Activated effector memory CD4-positive, alpha-beta T cell treated with Interleukin-2 at 50 U/mL for 16 hours (primary cell): Measurements from ENCODE around the gene AUTS2.

Experiments
- DNase-seq: peaks from one replicate; pipeline ENCODE4 v3.0.0-alpha.2; 2020

The AUTS2 gene

DNA sequence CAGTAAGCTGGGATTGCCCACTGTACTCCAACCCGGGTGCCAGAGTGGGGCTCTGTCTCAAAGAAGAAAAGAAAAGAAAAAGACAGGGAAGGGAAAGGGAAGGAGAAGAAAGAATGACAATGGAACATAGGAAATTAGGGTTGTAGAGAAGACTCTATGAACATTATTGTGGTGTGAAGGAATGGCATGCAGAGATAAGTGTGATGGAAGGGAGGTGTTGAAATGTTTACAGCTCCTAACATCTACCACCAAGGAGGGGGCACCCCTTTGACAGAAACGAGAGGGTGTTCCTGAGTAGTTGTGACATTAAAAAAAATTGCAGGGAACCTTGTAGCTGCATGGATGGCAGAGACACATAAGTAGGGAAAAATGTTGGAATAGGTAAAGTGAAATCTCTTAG lies 27.5 kb downstream of the AUTS2 start:
- DNase-seq = no peak

DNA sequence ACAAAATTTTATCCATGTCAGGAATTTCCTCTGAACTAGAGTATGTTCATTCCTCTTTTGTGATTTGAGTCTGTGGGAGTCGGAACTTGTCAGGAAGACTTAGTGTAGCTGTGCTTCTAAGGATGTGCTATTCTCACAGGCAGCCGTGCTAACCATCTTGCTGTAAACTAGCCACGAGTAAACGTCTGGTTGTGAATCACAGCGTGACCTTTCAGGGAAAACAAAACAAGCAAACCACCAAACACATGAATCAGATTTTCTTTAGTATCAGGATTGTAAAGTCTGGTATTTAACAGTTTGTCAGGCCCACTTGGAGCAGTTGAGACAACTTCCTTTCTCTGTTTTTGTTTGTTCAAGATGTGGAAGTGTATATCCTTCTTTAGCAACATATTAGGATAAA lies 32.0 kb downstream of the AUTS2 start:
- no peak for DNase-seq

DNA sequence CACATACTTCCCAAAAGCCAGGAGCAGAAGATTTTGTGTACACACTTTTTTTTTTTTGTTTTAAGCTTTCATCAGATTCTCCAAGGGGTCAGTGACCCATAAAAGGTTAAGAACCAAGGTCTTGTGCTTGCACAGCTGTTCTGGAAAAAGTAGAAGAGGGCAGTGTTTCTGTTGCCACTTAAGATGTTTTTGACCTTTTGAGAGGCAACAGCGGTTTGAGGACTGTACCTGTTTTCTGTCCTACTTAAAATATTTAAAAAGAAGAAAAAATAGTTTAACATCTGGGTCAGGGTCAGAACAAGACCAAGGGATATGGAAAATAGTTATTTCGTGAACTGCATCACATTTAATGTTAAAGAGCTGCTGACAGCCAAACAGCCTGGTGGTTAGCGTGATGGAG lies 32.9 kb downstream of the AUTS2 start:
- DNase-seq = no peak

DNA sequence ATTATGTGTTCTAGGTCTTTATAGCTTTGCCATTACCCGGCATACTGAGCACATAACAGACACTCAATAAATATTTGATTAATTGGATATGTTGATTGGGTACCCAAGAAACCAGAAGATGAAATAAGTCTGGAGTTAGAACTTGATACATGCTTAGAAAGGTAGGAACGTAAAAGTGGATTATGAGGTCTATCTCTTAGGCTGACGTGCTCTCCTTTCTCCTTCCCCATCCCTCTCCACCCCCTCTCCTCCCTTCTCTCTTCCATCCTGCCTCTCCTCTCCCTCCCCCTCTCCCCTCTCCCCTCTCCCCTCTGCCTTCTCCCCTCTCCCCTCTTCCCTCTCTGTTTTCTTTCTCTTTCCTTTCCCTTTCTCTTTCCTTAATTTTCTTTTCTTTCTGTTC lies 34.0 kb downstream of the AUTS2 start:
- no peak for DNase-seq

DNA sequence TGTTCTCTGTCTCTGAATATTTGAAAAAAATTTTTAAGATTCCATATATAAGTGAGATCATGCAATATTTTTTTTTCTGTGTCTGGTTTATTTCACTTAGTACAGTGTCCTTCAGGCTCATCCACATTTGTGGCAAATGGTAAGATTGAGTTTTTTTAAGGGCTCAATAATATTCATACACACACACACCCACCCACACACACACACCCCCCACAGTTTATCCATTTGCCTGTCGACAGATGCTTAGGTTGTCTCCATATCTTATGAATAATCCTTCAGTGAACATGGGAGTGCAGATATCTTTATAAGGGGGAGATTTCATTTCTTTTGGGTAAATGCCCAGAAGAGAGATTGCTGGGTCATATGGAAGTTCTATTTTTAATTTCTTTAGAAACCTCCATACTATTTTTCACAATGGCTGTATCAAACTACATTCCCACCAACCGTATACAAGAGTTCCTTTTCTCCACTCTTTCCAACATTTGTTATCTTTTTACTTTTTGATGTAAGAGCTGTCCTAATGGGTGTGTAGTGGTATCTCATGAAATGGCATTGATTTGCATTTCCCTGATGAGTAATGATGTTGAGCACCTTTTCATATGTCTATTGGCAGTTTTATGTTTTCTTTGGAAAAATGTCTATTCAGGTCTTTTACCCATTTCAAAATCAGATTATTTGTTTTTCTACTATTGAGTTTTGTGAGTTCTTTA lies 35.0 kb downstream of the AUTS2 start:
- no peak for DNase-seq

DNA sequence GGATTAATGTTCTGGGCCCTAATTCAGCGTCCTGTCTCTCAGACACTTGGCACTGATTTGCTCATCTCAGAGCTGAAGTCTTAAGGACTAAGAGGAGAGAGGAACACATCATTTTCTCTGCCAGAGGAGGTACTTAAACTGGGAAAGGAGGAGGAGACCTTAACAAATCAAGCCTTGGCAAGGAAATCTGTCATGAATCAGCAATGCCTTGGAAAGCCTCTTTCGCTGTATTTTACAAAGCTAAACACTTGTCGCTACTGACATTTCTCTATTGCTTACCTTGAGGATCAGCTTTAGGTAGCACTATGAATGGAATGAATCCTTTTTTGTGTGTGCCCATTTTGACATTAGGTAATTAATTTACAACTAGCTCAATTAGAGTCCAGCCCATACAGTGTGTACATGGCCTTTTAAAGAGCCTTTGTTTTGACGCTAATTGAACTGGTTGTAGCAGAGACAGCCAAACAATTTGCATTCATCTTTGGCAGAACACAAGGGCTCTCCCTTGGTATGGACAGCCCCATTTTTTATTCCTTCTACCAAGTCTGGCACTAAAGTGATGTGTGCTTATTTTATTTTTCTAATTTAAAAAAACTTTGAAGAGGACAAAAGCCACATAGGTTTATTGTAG lies 37.4 kb downstream of the AUTS2 start:
- no peak for DNase-seq

DNA sequence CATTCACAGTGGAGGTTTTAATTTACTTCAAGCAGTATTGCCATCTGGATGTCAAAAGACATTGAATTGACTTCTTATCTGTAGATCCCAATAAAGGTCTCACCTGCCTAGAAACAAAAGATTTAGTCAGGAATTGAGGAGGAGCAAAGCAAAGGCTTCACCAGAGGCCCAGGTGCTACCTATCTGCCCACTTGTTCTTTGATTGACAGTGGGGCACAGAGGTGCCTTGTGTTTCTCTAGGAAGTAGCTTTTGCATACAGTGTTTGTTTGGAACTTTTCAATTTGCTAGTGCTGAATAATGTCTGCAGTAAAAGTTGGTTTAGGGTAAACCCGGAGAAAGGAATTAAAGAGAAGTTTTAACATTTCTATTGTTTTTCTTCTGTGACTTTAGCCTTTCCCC lies 40.4 kb downstream of the AUTS2 start:
- DNase-seq = no peak

DNA sequence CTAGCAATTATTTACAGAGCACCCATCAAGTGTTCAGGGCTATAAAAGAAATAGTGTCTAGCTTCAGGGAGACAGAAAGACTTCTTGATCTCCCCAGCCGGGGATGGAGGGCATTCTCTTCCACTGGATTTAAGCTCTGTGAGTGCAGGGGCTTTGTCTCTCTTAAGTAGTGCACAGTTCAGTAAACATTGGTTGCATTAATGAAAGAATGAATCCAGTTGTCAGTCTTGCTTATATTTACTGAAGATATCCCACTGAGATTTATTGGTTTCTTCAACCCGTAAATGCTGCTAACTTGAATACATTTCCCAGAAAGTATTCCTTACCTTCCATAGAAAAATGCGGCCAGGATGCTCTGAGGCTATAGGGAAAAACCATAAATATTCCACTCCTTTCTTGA lies 41.9 kb downstream of the AUTS2 start:
- DNase-seq = no peak

DNA sequence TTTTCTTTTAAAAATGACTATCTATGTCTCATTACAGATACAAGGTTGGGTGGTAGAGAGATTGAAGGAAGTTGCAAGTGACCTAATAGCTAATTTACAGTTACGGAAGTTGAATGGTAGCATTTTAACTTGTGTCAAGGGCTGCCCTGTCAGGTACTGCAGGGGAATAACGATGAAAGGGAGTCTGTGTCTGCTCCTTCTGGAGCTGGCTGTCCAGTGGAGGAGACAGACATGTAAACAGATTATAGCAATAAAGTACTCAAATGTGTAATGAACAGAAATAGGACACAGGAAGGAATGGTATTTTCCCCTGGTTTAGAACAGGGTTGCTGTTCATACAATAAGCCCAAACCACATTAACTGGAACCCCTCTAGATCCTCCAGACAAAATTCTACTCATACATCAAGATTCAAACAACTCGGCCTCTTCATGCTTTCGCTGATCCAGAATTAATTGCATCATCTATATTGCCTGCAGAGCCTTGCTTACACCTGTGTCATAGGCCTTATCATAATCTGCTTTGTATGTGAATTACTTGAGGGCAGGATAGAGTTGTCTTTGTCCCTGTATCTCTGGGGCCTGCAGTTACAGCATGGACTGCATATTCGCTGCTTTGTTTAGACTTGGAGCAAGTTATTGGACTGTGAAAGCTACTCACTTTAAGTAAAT lies 42.8 kb downstream of the AUTS2 start:
- no peak for DNase-seq

DNA sequence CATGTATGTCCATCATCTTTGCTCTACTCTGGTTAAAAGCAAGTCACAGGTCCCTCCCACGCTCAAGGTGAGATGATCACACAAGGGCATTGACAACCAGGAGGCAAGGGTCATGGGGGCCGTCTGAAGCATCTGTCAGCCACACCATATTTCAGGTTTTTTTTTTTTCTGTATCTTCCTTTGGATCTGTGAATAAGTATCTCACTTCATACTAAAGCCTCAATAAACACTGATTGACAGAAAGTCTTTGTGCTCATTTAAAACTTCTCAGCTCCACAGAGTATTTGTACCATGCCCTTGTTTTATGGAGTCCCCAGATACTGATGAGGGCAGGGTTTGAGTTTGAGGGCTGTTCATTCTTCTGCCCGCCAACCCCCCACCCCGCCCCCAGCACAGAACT lies 45.0 kb downstream of the AUTS2 start:
- no peak for DNase-seq

DNA sequence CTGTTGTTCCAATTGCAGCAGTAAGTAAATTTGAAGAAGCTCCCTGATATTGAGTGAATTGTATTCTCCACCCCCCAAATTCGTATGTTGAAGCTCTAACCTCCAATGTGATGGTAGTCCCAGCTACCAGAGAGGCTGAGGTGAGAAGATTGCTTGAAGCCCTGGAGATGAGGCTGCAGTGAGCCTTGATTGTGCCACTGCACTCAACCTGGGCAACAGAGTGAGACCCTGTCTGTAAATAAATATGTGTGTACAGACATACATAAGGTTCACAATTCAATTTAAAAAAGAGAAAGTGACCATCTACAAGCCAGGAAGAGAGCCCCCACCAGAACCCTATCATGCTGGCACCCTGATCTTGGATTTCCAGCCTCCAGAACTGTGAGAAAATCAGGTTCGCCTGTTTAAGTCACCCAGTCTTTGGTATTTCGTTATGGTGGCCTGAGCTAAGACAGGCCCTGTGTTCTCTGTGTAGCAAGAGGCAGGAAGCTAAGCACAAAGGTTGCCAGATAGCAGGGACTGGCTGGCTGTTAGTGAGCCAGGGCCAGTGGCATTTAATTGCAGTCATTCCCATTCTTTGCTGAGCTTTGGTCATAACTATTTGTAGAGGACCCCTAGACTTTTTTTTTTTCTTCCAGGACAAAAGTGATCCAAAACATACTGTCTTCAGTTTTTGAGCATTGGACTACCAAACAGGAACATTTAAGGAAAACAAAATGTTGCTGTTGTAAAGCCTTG lies 45.6 kb downstream of the AUTS2 start:
- DNase-seq = no peak

DNA sequence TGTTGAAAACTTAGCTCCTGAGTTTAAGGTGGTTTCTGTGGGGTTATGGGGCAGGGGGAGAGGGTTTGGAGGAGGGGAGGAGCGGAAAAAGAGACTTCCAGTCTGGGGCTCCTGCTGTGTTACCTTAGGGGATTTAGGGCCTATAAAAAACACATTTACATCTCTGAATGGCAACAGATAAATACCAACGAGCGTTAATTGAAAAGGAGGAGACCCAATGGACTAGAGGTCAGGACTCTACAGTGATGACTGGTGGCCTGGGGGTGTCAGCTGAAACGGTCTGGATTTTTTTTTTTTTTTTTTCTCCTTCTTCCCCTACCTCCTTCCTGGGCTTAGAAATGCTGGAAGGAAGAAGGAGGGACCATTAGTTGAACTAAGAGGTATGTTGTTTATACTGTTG lies 47.4 kb downstream of the AUTS2 start:
- DNase-seq = no peak

DNA sequence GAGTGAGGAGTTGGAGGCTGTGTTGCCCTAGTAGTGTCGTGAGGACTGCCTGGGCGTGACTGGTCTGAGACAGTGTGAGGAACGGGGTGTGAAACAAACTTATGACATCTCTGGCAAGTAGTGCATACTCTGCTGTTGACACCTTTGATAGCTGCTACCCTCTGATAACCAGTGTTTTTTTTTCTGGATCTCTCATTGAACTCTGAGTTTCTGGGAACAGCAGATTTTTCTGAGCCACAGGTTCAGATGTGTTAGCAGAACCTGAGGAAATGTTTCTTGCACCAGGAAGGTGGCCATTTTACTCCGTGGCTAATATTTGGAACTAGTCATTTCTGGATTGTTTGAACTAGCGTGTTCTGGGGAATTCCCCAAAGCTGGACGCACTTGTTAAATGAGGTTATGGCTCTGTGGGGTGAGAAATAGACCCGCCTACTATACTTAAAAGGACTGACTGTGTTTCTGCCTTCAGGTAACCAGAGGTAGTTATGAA lies 52.9 kb downstream of the AUTS2 start:
- no peak for DNase-seq

DNA sequence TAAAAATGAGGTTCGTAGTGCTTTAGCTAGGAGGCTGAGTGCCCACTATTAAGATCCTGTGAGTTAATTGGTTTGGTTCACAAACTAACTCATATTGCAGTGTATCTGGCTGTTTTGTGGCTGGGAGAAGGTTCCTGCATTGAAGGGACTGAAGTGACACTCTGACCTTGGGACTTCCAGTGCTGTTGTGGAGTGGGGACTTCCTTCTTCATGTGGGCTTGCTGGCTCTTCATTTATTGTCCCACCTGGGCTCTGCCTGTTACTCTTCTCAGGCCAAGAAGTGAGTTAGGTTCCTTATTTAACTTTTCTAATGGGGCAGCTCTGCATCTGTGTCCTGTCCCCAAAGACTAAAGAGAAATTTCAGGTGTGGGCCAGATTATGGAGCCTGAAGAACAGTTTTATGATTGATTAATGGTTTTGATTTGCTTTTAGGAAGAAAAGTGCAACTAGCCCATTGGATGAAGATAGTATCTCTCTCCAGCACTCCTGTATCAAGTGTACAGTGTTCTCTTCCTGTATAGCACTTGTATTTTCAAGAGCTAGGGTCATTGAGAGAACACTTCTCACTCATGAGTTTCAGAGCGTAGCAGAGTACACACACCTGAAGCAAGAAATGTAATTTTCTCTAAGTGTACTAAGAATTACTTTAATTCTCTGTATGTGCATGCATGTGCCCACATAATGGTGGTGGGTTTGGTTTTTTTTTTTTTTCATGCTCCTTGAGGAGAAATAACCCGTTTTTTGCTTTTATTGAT lies 54.8 kb downstream of the AUTS2 start:
- DNase-seq = no peak

DNA sequence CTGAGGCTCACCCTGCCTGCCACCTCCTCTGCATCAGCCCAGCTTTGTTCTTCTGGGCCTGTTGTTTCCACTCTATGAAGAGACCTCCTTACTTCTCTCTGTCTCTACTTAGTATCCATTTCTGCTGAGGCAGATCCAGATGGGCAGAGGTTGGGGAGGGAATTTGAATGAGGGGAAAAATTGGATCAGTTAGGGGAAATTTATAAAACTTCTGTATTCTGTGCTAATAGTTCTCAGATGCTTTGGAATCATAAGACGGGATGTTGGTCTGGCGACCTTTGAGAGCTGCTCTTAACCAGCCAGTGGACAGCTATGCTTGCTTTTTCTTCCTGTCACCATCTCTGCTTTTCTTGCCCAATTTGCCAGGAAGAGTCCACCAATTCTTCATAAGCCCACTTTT lies 55.5 kb downstream of the AUTS2 start:
- no peak for DNase-seq

DNA sequence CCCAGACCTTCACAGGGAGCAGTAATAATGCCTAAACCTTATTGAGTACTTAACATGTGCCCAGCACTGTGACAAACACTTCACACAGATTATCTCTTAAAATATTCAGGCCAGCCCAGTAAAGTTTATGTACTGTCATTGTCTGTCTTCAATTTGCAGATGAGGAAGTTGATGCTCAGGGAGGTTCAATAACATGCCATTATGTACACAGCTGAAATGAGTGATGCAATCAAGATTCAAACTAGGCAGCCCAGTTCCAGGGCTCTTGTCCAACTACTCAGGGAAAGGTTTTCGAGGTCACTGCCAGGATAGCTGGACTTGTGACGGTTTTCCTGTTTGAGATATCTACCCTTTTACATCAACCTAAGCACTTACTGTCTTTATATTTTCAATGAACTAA lies 56.1 kb downstream of the AUTS2 start:
- no peak for DNase-seq

DNA sequence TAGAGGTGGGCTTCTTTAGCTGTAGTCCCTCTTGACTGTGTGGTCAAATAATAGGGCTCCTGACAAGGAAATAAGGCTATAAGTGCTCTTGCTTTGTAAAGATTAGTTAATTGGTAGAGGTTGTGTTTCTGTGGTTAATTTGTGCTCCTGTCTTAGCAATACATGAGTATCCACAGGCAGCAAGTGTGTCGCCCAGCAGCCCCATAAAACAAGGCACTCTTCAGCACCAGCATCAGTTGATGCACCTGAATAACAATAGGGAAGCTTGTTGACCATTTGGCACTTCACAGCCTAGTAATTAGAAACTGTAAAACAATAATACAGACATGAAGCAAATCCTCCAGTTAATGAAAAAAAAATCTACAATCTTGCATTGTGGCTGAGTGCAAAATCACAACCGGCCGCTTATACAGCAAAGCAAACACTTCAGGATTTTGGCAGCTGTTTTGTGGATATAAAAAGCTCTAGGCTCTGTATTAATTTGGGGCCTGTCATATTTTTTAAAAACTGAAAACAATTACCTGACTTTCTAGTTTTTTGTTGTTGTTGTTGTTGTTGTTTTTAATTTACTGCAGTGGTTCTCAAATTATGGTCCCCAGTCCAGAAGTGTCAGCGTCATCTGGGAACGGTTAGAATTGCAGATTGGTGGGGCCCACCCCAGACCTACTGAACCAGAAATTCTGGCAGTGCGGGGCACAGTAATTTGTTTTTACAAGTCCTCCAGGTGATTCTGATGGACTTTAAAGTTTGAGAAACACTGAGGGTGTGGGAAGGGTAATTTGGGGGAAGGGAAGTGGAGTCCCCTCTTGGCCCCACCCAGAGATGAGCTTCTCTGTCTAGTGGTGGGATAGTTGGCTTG lies 56.8 kb downstream of the AUTS2 start:
- no peak for DNase-seq

DNA sequence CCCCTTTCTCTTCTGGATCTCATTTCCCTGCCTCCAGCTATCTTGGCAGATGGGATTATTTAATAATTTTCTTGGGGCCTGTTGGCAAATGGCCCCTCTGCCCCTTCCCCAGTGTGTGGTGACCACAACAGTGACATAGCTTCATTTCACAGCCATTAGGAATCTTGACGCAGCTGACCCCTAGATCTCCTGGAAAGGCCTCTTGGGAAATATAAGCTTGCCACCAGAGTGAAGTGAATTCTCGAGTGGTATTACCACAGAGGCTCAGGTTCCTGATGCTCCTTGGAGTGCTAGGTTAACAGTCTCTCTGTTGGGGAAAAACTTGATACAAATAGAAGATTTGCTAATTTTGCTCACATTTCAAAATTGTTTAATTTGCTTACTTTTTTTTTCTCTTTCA lies 57.8 kb downstream of the AUTS2 start:
- no peak for DNase-seq

DNA sequence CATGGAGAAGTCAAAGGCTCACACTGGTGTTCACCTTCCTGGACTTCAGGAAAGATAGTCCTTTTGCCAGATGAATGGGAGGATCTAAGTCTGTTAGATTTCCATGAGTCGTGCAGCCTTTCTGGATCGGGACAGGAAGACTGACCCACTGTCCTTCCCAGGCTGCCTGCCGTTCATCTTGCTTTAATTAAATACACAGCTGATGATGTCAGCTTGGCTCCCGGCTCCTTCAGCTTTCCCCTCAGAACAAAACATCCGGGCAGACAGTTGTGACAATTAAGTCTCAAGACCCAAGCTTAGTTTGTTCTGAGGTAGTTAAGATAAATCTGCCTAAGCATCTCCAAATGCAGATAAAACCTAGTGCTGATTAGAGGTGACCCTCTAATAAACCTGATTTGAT lies 58.6 kb downstream of the AUTS2 start:
- no peak for DNase-seq

DNA sequence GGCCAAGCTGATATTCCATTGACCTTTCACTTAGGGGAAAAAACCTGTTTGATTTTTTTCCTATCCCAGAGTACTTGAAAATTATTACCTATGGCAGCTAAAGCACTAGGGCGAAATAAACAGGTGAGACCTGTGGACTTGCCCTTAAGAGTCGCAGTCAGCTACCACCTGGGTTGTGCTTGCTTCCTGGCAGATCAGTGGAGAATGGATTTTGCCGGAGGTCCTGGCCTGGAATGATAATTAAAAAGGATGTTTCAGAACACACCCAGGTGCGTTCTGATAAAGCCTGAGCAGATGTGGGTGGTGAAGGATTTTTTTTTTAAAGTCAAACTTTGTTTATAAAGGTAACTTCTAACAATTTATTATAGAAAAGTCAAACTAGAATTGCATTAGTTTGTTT lies 59.1 kb downstream of the AUTS2 start:
- no peak for DNase-seq

DNA sequence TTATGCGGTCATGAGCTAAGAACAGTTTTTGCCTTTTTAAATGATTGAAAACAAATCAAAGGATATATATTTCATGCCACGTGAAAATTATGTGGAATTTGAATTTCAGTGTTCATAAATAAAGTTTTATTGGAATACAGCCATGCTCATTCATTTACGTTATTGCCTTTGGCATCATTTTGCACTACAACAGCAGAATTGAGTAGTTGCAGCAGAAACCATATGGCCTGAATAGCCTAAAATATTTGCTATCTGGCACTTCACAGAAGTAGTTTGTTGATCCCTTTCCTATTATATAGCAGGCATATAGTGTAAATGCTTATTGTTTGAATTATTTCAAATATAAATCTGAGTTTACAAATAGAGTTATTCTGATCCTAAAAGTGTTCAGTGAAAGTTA lies 59.7 kb downstream of the AUTS2 start:
- no peak for DNase-seq

DNA sequence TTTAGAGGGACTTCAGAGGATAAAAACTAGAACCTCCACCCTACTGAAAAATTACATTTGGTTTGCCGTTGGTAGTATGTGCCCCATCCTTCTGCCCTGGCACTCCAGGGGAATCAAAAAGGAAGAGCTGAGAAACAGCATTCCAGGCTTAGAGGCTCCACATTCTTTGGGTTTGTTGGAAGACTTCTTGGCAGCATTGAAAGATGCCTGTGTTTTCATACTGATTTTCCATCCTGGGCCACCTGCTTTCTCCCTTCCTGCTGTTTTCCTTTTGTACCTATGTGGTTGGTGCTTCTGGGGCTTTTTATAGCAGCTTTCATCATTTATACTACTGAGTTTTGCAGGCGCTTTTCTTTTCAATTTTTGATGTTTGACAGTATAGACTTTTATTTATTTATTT lies 61.7 kb downstream of the AUTS2 start:
- no peak for DNase-seq
